Measurements from ENCODE around the gene DHX16. TPM values are rescaled to one million over a fixed set of nuclear protein-coding genes. Genes with fewer than 3 reads are reported as not detected.
A peak's percentile ranks its signal among the peaks of the same experiment; 100 is the strongest.

The DHX16 gene
- total and polyA plus RNA-seq, 9 of the 15 experiments (the other 6 are each of a cell fraction or from before 2014, with no cell fraction given): 14.6 to 66.1 (median 47.5) TPM

DNA sequence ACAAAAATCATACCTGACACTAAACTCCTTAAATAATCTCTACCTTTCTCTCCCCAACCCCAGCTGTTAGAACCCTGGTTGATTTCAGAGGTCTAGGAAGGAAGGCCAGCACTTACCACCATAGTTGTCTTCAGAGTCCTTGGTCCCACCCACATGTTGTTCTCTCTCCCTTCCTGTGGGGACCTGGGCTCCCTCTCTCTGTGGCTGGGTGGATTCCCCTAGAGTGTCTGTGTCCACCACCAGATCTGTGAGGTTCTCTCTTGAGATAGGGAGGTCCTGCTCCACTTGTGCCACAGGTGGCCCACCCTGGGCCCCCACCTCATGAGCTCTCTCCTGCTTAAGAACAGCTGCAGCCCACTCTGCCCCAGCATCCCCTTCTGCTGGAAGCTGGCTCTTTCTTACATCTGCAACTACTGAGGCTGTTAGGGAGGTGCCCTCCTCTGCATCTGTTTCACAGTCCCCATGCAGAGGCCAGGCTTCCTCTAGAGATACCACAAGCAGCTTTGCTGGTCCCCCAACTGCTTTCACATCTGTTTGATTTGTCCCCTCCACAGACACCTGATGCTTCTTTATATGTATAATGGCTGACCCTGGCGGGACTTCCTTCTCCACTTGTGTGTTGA is 39.1 kb upstream of the DHX16 start:
- Histone ChIP-seq H3K4me3 (no peak overlapping the region), H3K4me1 (replicated peaks in 1 of 2; ENCODE audit: control insufficient read depth in 2 of 2, insufficient read depth in 2 of 2, low read length in 2 of 2) (peaks cover 4 to 10% of the 10 kb centered on the region in 2 experiments; a peak in 3 of 5 replicates), H3K9me1 (ENCODE audit: control insufficient read depth, insufficient read depth, low read length) (no peaks in the 10 kb centered on the region), H4K20me1 (replicated peaks; ENCODE audit: control insufficient read depth, insufficient read depth, low read length) (no peaks in the 10 kb centered on the region), H3K4me2 (ENCODE audit: insufficient read depth, low read length) (no peak overlapping the region), H3K9ac (ENCODE audit: insufficient read depth in 1 of 2, low read depth in 2 of 2, low read length in 2 of 2) (0 out of 4 replicates have a peak overlapping the region, but pooled peaks of 1 of the 2 experiments have one; percentile 39), H3K9me3 (replicated peaks; ENCODE audit: control insufficient read depth, insufficient read depth, low read depth, low read length) (no peaks in the 10 kb centered on the region), H3K79me2 (ENCODE audit: control insufficient read depth, insufficient read depth, low read length) (peaks cover 30% of the 10 kb centered on the region), H3K27ac (ENCODE audit: extremely low read depth, low read depth, low read length) (no peak overlapping the region), H3K36me3 (ENCODE audit: control insufficient read depth, insufficient read depth, low read length) (peaks cover 79% of the 10 kb centered on the region), H2AFZ (ENCODE audit: low read depth, low read length) (no peak overlapping the region), H3K27me3 (ENCODE audit: control insufficient read depth in 2 of 2, insufficient read depth in 2 of 2, low read length in 2 of 2) (no peaks in the 10 kb centered on the region)
- intact Hi-C loops (cut with micrococcal nuclease) (no loop called here), in situ Hi-C loops (cut with MboI) (no loop called here)
- CTCF ChIA-PET (ENCODE audit: low intra/inter-chr PET ratio): no interaction called here
- 90% methylated on average over 1 of the region's 1 CpG for WGBS (ENCODE audit: insufficient coverage, low coverage, missing lambda C conversion rate)
- FAIRE-seq: no peak
- POLR2A ChIA-PET: interaction anchor here (0.7 to 27.1 kb wide), 6 partner anchors 10 to 245 kb away, joined by 3 to 524 read pairs (median 4); partner anchors contain the start of gene NRM
- peak in 1 of 4 experiments; percentile 8 for DNase-seq (ENCODE audit: extremely low read depth in 1 of 4, low spot score in 3 of 4)
- TF ChIP-seq, protein P1, sequence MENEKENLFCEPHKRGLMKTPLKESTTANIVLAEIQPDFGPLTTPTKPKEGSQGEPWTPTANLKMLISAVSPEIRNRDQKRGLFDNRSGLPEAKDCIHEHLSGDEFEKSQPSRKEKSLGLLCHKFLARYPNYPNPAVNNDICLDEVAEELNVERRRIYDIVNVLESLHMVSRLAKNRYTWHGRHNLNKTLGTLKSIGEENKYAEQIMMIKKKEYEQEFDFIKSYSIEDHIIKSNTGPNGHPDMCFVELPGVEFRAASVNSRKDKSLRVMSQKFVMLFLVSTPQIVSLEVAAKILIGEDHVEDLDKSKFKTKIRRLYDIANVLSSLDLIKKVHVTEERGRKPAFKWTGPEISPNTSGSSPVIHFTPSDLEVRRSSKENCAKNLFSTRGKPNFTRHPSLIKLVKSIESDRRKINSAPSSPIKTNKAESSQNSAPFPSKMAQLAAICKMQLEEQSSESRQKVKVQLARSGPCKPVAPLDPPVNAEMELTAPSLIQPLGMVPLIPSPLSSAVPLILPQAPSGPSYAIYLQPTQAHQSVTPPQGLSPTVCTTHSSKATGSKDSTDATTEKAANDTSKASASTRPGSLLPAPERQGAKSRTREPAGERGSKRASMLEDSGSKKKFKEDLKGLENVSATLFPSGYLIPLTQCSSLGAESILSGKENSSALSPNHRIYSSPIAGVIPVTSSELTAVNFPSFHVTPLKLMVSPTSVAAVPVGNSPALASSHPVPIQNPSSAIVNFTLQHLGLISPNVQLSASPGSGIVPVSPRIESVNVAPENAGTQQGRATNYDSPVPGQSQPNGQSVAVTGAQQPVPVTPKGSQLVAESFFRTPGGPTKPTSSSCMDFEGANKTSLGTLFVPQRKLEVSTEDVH (IDR thresholded peaks at IDR 0.05; ENCODE audit: low read depth, partially characterized antibody): peak; percentile 19
- TF ChIP-seq FOS (IDR thresholded peaks at IDR 0.05; ENCODE audit: extremely low read depth, insufficient read length): no peak
- BruUV-seq (replicated peaks): no TSS peak
- ATAC-seq: peak; percentile 8; the same call in 1 of the 3 replicates

Data from K562 (cell line).